NT2/D1 (cell line): ENCODE measurements around the gene CD300LD.
"Not testable (repeated sequence)": the region's sequence is repeated elsewhere in the genome, so short reads cannot be mapped to it uniquely, and the experiment has no call there.

Source experiments
- DNase-seq: peaks from one replicate; pipeline ENCODE4 v3.0.0-alpha.2; 2011; ENCODE audit warnings: low read depth, low spot score
- H3K27me3 ChIP-seq: 2 replicates; pipeline ENCODE4 v1.6.0; 2011; ENCODE audit warnings: mild to moderate bottlenecking; ENCODE audit not compliant: insufficient read length, insufficient read depth
- H3K36me3 ChIP-seq: 2 replicates; pipeline ENCODE4 v1.6.1; 2011; ENCODE audit warnings: mild to moderate bottlenecking, low read length, mixed read lengths; ENCODE audit not compliant: insufficient read depth, insufficient read length
- H3K4me1 ChIP-seq: 2 replicates; pipeline ENCODE4 v1.5.1; 2011; ENCODE audit not compliant: insufficient read depth, insufficient read length
- H3K4me3 ChIP-seq: 2 replicates; pipeline ENCODE4 v1.5.1; 2011; ENCODE audit warnings: low read depth; ENCODE audit not compliant: insufficient read length
- H3K9ac ChIP-seq: 2 replicates; pipeline ENCODE4 v1.6.0; 2011; ENCODE audit warnings: low read depth; ENCODE audit not compliant: insufficient read length
- H3K9me3 ChIP-seq: 2 replicates; pipeline ENCODE4 v1.5.1; 2011; ENCODE audit warnings: mild to moderate bottlenecking, low read length; ENCODE audit not compliant: insufficient read depth
- SUZ12 ChIP-seq: IDR thresholded peaks from 2 replicates; pipeline ENCODE4 v1.6.1; 2011; ENCODE audit not compliant: insufficient read length, insufficient read depth; ENCODE audit errors: extremely low read depth
- YY1 ChIP-seq: IDR thresholded peaks from 2 replicates; pipeline ENCODE4 v1.6.1; 2011; ENCODE audit not compliant: insufficient read length, insufficient read depth
- ZNF274 ChIP-seq: IDR thresholded peaks from 2 replicates; pipeline ENCODE4 v1.6.1; 2011; ENCODE audit warnings: mild to moderate bottlenecking, low read depth, low read length

Gene CD300LD

DNA sequence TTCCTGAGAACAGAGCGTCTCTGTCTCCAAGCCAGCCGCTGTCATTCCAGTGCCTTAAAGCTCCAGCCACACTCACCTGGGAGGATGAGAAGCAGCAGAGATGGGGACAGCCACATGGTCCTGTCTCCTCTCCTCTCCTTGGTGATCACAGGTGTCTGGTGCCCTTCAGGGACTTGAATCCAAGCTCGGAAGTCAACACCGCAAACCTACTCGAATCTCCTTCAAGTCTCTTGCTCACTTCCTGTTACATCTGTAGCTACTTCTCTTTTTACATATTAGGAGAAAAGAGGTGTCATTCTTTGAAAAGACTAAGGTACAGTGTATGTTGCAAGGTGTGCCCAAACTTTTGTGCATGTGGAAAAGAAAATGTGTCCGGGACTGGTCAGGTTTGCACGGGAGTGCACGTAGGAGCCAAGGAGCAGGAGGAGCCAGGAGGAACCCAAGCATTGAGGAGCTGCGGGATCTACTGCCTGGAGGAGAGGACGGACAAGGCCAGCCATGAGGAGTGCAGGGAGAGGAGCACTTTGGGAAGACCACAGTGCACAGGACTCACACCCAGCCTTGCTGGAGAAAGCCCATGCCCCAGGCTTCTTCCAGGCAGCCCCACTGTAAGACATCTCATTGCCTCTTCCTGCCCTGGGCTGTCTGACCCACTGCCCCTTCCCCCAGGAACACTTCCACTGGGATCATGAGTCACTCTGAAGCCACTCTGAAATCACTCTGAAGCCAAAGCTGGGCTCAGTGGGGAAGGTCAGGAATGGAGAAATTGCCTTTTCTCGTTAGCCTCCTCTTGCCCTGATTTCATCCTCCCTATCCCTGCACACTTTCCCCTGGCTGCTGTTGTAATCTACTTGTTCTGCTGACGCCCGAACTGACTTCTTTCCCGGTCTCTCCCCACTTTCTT lies at the start of gene CD300LD:
CD300LD (minus strand) TSS at position 197 of the 904 bp plus-strand sequence; CDS start at position 116, 81 bp downstream.
- no peak for DNase-seq
- no peaks in the 10 kb centered on the region for H3K9me3 ChIP-seq
- no peak for TF ChIP-seq ZNF274
- no peak for TF ChIP-seq YY1
- TF ChIP-seq SUZ12: no peak
- H3K36me3 ChIP-seq: no peaks in the 10 kb centered on the region
- no peak within 1 kb of the TSS for H3K4me3 ChIP-seq
- H3K9ac ChIP-seq: no peak within 1 kb of the TSS
- H3K4me1 ChIP-seq: no peaks in the 10 kb centered on the region
- H3K27me3 ChIP-seq: no peaks in the 10 kb centered on the region

DNA sequence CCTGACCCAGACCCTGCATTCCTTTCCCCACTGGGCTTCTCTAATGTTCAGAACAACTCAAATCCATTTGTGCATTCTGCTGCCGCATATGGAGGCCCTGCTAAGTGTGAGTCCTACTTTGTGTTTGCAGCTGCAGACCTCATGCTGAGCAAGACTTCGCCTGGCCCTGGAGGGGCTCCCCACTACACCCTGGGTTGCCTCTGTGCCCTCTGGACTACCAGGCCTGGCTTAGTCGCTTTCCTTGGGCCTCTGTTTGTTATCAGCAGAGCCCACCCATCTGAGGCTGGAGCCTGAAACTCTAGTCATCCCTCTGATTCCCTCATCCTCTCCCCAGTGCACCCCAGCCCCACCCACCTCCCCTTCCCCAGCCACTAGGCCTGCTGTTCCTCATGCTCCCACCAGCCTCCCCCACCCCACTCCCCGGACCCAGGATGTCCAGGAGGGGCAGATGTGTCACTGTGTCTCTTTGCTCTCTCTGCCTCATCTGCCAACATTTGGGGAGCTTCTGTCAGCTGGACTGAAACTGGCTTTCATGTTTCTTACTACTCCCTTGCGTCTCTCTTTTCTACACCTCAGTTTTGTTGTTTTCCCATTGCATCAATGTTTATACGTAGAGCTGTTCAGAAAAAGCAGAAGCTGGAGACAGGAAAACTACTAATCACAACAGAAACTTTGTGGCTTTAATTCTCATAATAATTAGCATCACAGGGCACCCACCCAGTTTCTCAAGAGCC lies 49.3 kb upstream of the CD300LD start:
- H3K4me3 ChIP-seq: no peak overlapping the region
- H3K9me3 ChIP-seq: no peaks in the 10 kb centered on the region
- peaks cover 11% of the 10 kb centered on the region for H3K27me3 ChIP-seq
- H3K36me3 ChIP-seq: no peaks in the 10 kb centered on the region
- no peak for DNase-seq
- H3K4me1 ChIP-seq: no peaks in the 10 kb centered on the region
- no peak for TF ChIP-seq ZNF274
- no peak for TF ChIP-seq YY1
- no peak for TF ChIP-seq SUZ12
- H3K9ac ChIP-seq: no peak overlapping the region

DNA sequence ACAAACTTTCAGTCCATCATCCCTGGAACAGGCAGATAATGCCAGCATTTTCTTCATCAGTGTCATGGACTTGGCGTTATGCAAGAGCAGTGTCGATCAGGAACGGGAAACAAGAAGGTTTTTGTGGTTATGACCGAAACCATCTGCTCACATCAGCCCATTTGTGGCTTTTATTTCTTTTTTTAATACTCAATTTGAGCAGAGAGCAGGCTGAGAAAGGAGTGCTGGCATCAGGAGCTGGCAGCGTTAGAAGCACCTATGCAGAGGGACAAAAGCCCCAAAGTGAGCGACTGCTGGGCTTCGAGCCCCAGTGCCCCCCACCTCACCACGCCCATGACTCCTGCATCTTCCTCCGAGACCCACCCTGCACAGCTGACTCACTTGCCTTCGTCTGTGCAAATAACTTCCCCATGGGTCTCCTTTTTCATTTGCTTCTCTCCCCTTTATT lies 47.6 kb upstream of the CD300LD start:
- Histone ChIP-seq H3K9me3 (no peaks in the 10 kb centered on the region), H3K4me1 (no peaks in the 10 kb centered on the region), H3K9ac (no peak overlapping the region), H3K36me3 (no peaks in the 10 kb centered on the region), H3K4me3 (no peak overlapping the region), H3K27me3 (peaks cover 10% of the 10 kb centered on the region)
- no peak for TF ChIP-seq SUZ12
- TF ChIP-seq ZNF274: no peak
- TF ChIP-seq YY1: no peak
- DNase-seq: no peak

DNA sequence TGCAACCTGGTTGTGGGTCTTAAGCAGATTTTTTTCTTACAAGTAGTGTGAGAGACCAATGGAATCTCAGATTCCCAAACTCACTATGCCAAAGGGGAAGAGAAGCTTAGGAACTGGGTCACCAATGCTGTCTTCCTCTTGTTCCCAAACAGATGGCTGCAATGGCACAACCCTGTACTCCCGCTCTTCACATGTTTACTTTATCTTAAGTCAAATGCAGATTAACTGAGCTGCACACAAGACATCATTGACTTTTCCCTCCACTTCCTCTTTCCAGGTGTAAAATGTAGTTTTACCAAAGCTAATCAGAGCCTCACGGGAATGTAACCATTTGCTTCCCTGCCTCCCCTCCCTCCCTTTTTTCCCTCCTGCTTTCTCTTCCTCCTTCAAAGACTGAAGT lies 45.8 kb upstream of the CD300LD start:
- Histone ChIP-seq H3K4me1 (peaks cover 4% of the 10 kb centered on the region), H3K27me3 (peaks cover 7% of the 10 kb centered on the region), H3K36me3 (no peaks in the 10 kb centered on the region), H3K9ac (no peak overlapping the region), H3K4me3 (no peak overlapping the region), H3K9me3 (no peaks in the 10 kb centered on the region)
- DNase-seq: no peak
- no peak for TF ChIP-seq ZNF274
- no peak for TF ChIP-seq SUZ12
- TF ChIP-seq YY1: no peak

DNA sequence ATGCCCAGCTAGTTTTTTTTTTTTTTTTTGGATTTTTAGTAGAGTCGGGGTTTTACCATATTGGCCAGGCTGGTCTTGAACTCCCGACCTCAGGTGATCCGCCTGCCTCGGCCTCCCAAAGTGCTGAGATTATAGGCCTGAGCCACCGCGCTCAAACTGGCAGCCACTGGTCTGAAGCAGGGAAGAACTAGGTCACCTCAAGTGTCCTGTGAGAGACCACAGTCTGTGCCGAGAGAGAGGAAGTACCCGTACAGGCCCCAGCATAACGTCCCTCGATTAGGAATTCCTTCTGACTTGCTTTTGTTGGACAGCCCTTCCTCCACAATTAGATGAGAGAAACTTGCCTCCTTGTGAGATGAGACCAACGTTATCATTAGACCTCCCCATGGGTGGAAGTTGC lies 45.2 kb upstream of the CD300LD start:
- H3K36me3 ChIP-seq: no peaks in the 10 kb centered on the region
- H3K4me3 ChIP-seq: no peak overlapping the region
- no peak for DNase-seq
- TF ChIP-seq ZNF274: no peak
- TF ChIP-seq YY1: no peak
- TF ChIP-seq SUZ12: no peak
- H3K9me3 ChIP-seq: no peaks in the 10 kb centered on the region
- H3K9ac ChIP-seq: no peak overlapping the region
- peaks cover 5% of the 10 kb centered on the region for H3K4me1 ChIP-seq
- H3K27me3 ChIP-seq: peaks cover 7% of the 10 kb centered on the region

DNA sequence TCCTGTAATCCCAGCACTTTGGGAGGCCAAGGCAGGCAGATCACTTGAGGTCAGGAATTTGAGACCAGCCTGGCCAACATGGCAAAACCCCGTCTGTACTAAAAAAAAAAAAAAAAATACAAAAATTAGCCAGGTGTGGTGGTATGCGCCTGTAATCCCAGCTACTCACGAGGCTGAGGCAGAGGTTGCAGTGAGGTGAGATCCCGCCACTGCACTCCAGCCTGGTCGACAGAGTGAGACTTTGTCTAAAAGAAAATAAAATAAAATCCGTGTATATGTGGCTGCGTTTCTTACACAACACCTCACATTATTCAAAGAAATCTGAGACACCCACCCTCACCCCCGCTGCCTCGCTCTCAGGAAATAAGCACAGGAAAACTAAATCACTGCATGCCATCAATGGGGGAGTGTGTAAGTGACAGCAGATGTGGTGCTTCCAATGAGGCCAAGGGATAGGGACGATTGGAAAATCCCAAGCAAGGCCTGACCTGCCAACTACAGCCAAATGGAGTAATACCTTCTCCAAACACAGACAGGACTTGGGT lies 44.5 kb upstream of the CD300LD start:
- DNase-seq, H3K36me3 ChIP-seq, H3K4me1 ChIP-seq, H3K4me3 ChIP-seq, H3K27me3 ChIP-seq, H3K9ac ChIP-seq, H3K9me3 ChIP-seq: not testable (repeated sequence)

DNA sequence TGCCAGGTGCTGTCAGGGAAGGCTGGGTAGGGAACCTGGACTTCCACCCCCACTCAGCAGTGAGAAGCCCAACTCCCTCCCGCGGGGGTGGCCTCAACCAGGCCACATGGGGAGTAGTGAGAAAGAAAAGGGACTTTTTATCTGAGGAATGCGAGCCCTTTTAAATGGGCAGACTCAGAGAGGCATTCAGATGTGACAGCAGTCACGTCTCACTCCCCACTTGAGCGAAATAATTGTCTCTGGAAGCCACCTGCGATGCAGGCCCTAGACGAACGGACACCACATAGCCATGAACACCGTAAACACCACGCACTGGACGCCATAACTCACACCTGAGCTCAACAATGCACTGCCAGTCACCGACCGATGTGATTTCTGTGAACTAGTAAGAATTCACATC lies 43.3 kb upstream of the CD300LD start:
- Histone ChIP-seq H3K36me3 (no peaks in the 10 kb centered on the region), H3K9ac (no peak overlapping the region), H3K4me3 (no peak overlapping the region), H3K9me3 (no peaks in the 10 kb centered on the region), H3K4me1 (peaks cover 7% of the 10 kb centered on the region), H3K27me3 (peaks cover 2% of the 10 kb centered on the region)
- TF ChIP-seq ZNF274: no peak
- TF ChIP-seq YY1: no peak
- TF ChIP-seq SUZ12: no peak
- no peak for DNase-seq
